ENCODE results near the gene ZBTB16. TPM values are rescaled to one million over a fixed set of nuclear protein-coding genes. Genes with fewer than 3 reads are reported as not detected.

The ZBTB16 gene
- total RNA-seq, 1 experiment from 2014 or later = not detected

- no peak for DNase-seq (ENCODE audit: low spot score)
These were observed 200.6 kb downstream of the ZBTB16 start for GRCh38 chr11:114260077-114260476.

DNA sequence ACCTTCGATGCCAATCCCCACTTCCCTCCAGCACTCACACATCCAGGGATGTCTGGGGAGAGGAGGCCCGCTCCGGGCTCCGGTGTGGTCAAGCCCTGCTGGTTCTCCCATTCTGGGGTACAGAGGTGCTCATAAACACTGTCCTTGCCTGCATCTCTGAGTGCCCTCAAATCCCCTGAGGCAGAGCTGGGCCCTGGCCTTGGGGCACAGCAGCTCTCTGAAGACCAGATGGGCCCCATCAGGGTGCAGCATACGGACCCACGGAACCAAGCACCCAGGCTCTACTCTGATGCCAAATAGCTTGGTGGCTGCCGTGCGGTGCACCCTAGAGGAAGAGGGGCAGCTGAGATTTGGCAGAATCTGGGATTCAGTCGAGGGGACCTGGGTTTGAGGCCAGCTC is 201.0 kb downstream of the ZBTB16 start:
- DNase-seq (ENCODE audit: low spot score) = no peak

DNA sequence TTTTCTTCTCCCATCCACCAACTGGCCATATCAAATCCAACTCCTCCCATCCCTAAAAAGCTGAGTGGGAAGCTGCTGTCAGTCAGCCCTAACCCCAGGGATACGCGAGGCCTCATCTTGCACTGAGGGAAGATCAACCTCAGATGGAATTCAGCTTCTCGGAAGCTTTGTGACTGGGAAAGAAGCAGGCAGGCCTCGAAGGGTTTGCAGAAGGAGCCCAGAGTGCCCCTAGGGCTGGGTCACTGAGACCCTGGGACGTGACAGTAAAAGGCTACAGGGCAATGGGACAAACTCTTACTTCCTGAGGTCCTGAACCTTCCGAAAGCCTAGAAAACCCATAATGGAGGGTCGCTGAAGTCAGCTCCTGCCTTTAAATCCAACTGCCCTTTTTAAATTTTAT is 202.3 kb downstream of the ZBTB16 start:
- DNase-seq (ENCODE audit: low spot score) = no peak

DNA sequence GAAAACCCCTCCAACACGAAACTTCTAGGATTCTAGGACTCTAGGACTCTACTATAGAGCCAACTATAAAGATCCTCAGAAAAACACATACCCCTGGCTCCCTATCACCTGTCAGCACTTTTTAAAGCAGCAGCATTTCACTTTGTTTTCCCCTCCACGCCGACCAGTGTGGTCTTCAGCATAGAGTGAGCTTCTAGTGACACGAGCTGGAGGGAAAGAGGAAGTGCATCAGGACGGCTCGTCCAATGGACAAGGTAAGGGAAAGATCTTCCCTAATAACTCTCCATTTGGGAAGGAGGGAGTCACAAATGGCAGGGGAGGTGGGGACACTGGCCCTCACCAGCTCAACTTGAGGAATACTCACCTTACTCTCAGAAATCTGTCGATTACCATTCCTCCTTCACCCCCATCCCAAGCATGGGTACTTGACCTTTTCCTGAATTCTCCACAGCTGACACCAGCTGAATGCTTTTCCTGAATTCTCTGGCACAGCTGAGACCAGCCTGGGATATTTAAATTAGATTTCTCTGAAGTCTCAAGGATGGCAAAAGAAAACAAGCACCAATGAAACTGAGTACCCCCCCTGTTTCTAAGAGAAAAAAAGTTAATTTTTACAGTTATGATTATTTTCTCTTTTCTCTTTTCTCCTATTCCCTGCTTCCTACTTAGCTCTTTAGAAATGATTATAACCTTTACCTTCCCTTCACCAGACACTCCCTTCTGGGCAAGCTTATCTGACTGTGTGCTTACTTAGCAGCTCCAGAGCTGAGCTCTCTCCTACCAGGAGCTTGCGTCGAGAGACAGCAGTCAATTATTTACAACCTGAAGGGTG is 203.4 kb downstream of the ZBTB16 start:
- DNase-seq (ENCODE audit: low spot score) = peak; percentile 71

DNA sequence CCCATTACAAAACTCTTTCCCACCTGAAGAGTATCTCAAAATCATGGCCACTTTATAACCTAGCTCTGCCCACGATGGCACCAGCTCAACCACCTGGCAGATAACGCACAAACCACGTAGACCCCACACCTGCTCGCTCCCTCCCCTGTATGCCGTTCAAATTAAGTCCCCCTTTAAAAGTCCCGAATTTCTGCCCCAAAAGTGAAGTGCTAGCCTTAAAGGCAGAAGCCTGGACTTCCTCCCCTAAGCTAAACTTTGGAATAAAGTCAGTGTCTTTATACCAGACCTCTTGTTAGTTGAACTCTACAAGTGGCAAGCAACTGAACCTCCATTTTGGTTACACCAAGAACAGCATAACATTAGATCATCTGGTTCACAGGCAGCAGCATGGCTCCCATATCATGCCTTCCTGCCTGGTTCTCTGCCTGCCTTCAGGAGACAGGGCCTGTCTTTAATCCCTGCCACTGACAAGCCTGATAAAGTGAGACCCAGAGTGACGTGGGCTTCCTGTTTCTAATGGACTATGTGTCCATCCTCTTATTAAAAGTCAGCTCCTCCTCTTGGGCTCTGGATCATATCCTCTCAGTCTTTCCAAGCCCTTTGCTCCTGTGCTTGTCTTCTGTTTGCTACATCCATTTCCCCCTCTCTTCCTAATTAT is 204.1 kb downstream of the ZBTB16 start:
- no peak for DNase-seq (ENCODE audit: low spot score)

GRCh38 chr11:114264381-114264780 is 204.9 kb downstream of the ZBTB16 start:
- no peak for DNase-seq (ENCODE audit: low spot score)

GRCh38 chr11:114265122-114265878 is 205.8 kb downstream of the ZBTB16 start:
- no peak for DNase-seq (ENCODE audit: low spot score)

DNA sequence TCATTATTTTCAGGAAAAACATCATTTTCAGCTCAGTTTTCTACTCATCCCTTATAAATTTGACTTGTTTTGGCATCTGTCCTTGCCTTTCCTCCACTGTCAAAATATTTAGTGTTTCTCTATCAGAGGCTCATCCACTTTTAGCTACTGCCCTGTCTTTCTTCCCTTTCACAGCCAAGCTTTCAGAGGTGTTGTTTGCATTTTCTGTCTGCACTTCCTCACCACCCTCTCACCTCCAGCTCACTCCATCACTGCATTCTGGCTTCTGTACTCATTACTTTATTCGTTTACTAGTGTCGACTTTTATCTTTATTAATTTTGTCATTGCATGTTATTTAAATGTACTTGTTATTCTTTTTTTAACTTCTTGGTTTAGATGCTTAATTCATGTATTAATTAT is 210.0 kb downstream of the ZBTB16 start:
- DNase-seq (ENCODE audit: low spot score) = no peak

GRCh38 chr11:114270531-114271270 is 211.2 kb downstream of the ZBTB16 start:
- no peak for DNase-seq (ENCODE audit: low spot score)

DNA sequence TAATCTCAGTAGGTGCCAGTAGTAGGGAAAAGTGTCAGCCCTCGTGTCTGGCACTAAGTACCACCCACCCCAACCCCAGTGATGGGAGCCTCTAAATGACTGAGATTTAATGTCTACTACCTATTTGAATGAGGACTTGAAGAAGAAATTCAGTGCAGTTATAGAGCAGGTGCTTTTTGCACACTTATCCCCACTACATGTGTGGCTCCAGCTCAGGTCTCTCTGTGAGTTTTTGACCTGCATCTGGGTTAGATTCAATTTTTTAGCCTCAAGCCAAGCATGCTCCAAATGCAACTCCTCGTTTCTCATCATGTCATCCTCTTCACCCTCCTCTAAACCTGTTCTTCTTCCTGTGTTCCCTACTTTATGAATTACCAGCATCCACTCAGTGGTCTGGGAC is 211.8 kb downstream of the ZBTB16 start:
- DNase-seq (ENCODE audit: low spot score) = no peak

DNA sequence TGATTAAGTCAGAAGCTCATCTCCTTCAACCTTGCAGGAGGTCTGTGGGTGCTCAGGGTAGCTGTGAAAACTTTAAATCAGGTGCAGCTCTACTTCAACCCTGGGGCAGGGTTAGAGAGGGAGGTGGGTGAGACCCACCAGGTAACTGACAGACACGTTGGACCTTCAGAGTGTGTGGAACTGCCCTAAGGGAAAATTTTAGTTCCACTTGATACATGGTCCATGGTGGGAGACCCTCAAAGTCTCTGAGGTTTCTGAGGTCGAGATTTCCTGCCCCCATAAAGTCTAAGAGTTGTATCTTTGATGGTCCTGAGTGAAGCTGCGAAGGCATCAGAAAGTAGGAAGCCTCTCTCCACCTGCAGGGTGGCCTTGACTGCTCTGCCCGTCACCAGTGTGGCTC is 212.8 kb downstream of the ZBTB16 start:
- no peak for DNase-seq (ENCODE audit: low spot score)

DNA sequence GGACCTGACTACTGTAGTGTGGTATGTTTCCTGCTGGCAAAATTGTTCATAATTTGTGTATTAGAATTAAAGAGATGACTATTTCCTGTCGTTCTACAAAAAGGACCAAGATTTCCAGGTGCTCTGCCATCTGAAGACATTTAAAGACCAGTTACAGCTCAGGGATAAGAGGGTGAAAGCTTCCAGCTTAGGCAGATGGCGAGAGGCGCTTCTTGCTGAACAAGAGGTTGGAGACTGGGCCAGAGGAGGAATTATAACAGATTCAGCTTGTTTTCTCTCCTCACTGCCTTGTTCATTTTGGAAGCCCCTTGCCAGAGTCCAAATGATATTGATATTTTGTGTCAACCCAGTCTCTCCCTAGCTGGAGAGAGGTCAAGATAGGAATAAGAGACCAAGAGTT is 213.6 kb downstream of the ZBTB16 start:
- no peak for DNase-seq (ENCODE audit: low spot score)

GRCh38 chr11:114273890-114274635 is 214.6 kb downstream of the ZBTB16 start:
- DNase-seq (ENCODE audit: low spot score) = no peak

DNA sequence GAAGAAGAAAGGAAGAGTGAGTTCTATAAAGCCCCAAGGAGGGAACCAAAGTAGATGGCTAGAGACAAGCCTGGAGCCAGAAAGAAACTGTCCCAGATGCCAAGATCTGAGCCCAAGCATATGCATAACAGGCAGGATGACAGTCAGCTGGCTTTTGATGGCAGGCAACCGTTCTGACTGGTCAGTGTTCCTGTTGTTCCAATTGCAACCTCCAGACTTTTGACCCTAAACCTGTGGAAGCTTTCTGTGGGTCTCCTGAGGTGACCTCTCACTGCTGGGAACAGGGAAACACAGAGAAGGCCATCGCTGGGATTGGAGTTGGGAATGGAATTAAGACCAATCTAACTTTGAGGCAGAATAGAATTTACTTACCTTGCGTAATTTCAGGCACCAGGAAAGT is 215.1 kb downstream of the ZBTB16 start:
- no peak for DNase-seq (ENCODE audit: low spot score)

GRCh38 chr11:114275280-114275679 is 215.8 kb downstream of the ZBTB16 start:
- DNase-seq (ENCODE audit: low spot score) = no peak

DNA sequence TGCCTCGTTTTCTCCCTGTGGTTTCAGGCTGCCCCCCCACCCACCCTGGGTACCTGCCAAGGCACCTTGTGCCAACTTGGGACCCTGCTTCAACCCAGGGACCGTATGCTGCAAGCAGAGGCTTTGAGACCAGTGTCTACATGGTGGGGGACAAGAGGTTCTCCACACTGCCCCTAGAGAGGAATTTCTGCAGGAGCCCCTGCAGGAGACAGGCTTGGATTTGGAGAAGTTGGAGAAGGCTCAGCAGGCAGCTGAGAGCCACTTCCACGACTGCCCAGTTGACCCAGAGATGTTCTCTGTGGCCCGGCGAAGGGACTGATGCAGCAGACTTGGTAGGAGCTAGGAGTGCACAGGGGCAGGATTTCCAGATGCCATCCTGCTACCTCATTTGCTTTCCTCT is 216.6 kb downstream of the ZBTB16 start:
- no peak for DNase-seq (ENCODE audit: low spot score)

GRCh38 chr11:114277637-114278341 is 218.3 kb downstream of the ZBTB16 start:
- DNase-seq (ENCODE audit: low spot score) = no peak

- DNase-seq (ENCODE audit: low spot score) = no peak
These were observed 219.0 kb downstream of the ZBTB16 start for GRCh38 chr11:114278342-114279065.

- peak; percentile 21 for DNase-seq (ENCODE audit: low spot score)
These were observed 220.5 kb downstream of the ZBTB16 start for GRCh38 chr11:114279792-114280546.
